PC-3 (cell line): Measurements from ENCODE around the gene UBE2R2.

Experiments used
- CTCF ChIP-seq: fragments of 300-600 bp; sonication (generic); conservative IDR thresholded peaks from 2 replicates; pipeline ENCODE4 v1.5.1; 2017; ENCODE audit warnings: antibody characterized with exemption, low read depth, mild to moderate bottlenecking, low read length
- EZH2 ChIP-seq: fragments of 300-600 bp; sonication (generic); IDR thresholded peaks from one replicate; pipeline ENCODE4 v1.6.1; 2017; ENCODE audit warnings: antibody characterized with exemption, mild to moderate bottlenecking, low read length; ENCODE audit not compliant: unreplicated experiment

- TF ChIP-seq CTCF (no peak), EZH2 (no peak)
These were observed 115.3 kb downstream of the UBE2R2 start for GRCh38 chr9:33932078-33932807.
